RWPE1 (cell line): ENCODE data around the gene ZNF746.

Experiments
- CTCF ChIA-PET: fragments of 350-600 bp; sonication (Branson Sonifier 250); formaldehyde crosslinking; extraction: SDS; loops from one replicate; lab custom pipeline; 2021; lab: Yijun Ruan, JAX
- POLR2A ChIA-PET: fragments of 400-600 bp; formaldehyde crosslinking; extraction: SDS; loops from one replicate; lab custom pipeline; 2020; ENCODE audit warnings: antibody characterized with exemption; ENCODE audit not compliant: low non-redundant PET; lab: Yijun Ruan, JAX
- DNase-seq: peaks from one replicate; pipeline ENCODE4 v3.0.0; 2012; ENCODE audit warnings: low spot score
- H3K27ac ChIP-seq: fragments of 450-650 bp; 2 replicates; pipeline ENCODE4 v1.5.1; 2017
- CTCF ChIP-seq: fragments of 450-650 bp; conservative IDR thresholded peaks from 2 replicates; pipeline ENCODE4 v1.5.1; 2017; ENCODE audit warnings: low read depth, mild to moderate bottlenecking

Gene ZNF746

GRCh38 chr7:149501651-149502050 is 4.0 kb upstream of the ZNF746 start:
- no peak for DNase-seq
- TF ChIP-seq CTCF: no peak
- ChIA-PET POLR2A (no interaction called here), CTCF (no interaction called here)
- H3K27ac ChIP-seq: no peak overlapping the region

DNA sequence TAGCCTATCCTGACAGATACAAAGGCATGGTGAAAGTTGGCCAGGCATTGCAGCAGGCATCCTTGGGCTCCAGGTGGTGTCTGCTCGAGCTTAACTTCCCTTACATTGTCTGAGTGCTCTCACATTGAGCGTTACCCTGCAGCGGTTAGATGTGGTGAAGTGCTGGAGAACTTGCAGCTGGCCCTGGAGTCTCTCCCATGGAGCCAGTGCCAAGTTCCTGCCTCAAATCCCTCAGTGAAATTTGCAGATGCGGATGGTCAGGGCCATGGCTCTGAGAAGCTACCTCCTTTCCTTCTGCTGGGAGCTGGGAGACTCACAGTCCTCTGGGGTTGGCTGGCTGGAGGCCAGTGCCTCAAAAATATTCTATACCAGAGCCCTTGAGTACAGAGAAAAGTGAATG is 3.3 kb upstream of the ZNF746 start:
- ChIA-PET CTCF (no interaction called here), POLR2A (no interaction called here)
- DNase-seq: no peak
- no peak for TF ChIP-seq CTCF
- no peak overlapping the region for H3K27ac ChIP-seq

DNA sequence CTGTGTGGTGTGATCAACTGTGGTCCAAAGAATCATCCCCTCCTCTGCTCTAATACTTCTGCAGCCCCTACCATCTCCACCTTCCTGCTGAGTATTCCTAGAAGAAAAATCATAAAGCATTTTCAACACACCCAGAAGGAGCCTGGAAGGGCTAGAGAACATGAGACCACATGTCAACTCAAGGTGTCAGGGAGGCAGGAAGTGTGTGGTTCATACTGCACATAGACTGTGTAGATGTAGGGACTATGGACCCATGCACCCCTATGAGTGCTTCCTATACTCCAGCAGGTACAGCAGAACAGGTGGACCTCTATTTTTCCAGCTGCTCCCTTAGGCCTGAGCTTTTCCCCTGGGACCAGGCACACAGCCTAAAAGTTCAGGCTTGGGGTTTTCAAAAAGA is 2.6 kb upstream of the ZNF746 start:
- CTCF ChIA-PET: interaction anchor here (0.7 kb wide), 1 partner anchor 229 kb away, joined by 4 read pairs; no protein-coding TSS in a partner anchor
- TF ChIP-seq CTCF: no peak
- DNase-seq: no peak

DNA sequence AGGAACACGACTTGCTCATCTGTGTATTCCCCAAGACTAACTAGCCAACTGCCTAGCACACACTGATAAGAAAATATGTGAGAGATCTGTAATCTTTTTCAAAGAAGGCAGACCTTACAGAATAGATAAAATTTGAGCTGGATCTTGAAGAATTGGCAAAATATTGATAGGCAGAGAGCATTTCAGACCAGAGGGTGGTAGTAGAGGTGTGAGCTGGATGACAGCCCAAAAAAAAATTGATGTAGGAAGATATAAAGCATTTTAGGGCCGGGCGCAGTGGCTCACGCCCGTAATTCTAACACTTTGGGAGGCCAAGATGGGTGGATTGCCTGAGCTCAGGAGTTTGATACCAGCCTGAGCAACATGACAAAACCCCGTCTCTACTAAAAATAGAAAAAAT is 1.2 kb upstream of the ZNF746 start:
- no peak overlapping the region for H3K27ac ChIP-seq
- no peak for DNase-seq
- CTCF ChIA-PET: no interaction called here
- POLR2A ChIA-PET: no interaction called here
- TF ChIP-seq CTCF: no peak

More for the DNA sequence above, 2.6 kb upstream of the ZNF746 start:
- POLR2A ChIA-PET: no interaction called here
- no peak overlapping the region for H3K27ac ChIP-seq

GRCh38 chr7:149496642-149497391 is 792 bp downstream of the ZNF746 start:
- ChIA-PET CTCF (no interaction called here), POLR2A (no interaction called here)
- TF ChIP-seq CTCF: no peak
- peak overlapping the region; percentile 85 for H3K27ac ChIP-seq
- peak; percentile 7 for DNase-seq

DNA sequence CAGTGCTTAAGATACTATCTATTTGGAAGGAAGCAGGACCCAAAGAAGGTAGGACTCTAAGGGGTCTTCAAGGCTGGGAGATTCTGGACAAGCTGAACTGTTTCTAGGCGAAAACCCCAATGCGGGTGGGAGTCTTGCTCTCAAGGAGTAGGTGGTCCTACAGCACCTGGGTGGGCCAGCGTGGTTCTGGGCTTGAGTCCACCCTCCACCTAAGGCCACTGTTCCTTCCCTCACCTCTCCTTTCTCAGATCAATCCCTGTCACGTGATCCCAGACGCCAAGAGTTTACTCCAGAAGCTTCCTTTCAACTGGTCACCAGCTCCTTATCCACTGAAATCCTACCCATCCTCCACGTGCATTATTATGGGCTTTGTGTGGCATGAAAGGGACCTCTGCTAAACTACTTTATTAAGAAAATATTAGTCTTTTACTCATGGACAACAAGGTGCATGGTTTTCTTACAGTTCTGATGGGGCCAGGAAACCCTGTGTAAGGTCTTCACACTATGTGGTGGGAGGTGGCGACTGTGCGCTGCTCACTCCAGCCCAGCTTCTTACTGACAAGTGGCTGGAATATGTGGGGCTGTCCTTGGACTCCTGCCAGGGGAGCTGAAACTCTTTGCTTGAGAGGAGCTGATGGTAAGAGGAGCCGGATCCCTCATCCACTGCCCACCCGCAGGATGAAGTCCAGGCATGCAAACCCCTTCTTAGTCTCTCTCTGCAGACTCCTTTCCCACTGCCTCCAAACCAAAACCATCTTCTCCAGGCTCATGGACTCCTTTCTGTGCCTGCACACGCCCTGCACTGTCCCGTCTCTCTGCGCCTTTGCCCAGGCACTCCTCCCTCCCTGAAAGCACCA is 1.6 kb downstream of the ZNF746 start:
- POLR2A ChIA-PET: no interaction called here
- DNase-seq: no peak
- peak overlapping the region; percentile 85 for H3K27ac ChIP-seq

More for the DNA sequence above, 1.6 kb downstream of the ZNF746 start:
- CTCF ChIA-PET: interaction anchor here (0.7 kb wide), 1 partner anchor 201 kb away, joined by 3 read pairs; no protein-coding TSS in a partner anchor
- no peak for TF ChIP-seq CTCF
